HG03139 (cell line): ENCODE data around the gene OR4F6.

Source experiments
- ATAC-seq: cut with Tn5 transposase; IDR thresholded peaks from one replicate; pipeline ENCODE4 v1.9.1; 2021; ENCODE audit not compliant: unreplicated experiment

The OR4F6 gene

GRCh38 chr15:101804375-101804774 is 1.1 kb downstream of the OR4F6 start:
- no peak for ATAC-seq

GRCh38 chr15:101804941-101805340 is 1.6 kb downstream of the OR4F6 start:
- ATAC-seq = no peak

GRCh38 chr15:101805605-101806345 is 2.5 kb downstream of the OR4F6 start:
- ATAC-seq = no peak

- no peak for ATAC-seq
Measured at GRCh38 chr15:101807345-101807945, 4.1 kb downstream of the OR4F6 start.

- ATAC-seq = no peak
Measured at GRCh38 chr15:101808201-101808600, 4.9 kb downstream of the OR4F6 start.

GRCh38 chr15:101810456-101810855 is 7.1 kb downstream of the OR4F6 start:
- ATAC-seq = no peak

- no peak for ATAC-seq
Measured at GRCh38 chr15:101810876-101811275, 7.6 kb downstream of the OR4F6 start.

GRCh38 chr15:101811902-101812301 is 8.6 kb downstream of the OR4F6 start, which contains the start of gene OR4F15:
Gene OR4F15 (plus strand): TSS chr15:101812202. CDS start chr15:101818187, 5,985 bp downstream.
- no peak for ATAC-seq

- no peak for ATAC-seq
Measured at GRCh38 chr15:101813803-101814534, 10.7 kb downstream of the OR4F6 start.

- no peak for ATAC-seq
Measured at GRCh38 chr15:101820781-101821180, 17.5 kb downstream of the OR4F6 start.

- no peak for ATAC-seq
Measured at GRCh38 chr15:101827257-101827656, 23.9 kb downstream of the OR4F6 start.

GRCh38 chr15:101828774-101829173 is 25.5 kb downstream of the OR4F6 start:
- ATAC-seq = no peak

- ATAC-seq = no peak
Measured at GRCh38 chr15:101841656-101842055, 38.3 kb downstream of the OR4F6 start.

GRCh38 chr15:101844916-101845315 is 41.6 kb downstream of the OR4F6 start:
- no peak for ATAC-seq

- no peak for ATAC-seq
Measured at GRCh38 chr15:101852356-101852755, 49.0 kb downstream of the OR4F6 start.
